Hepatic stellate cell (primary cell): Measurements from ENCODE around the gene HMGXB3.
A peak's percentile ranks its signal among the peaks of the same experiment; 100 is the strongest.
"Not testable (repeated sequence)": the region's sequence is repeated elsewhere in the genome, so short reads cannot be mapped to it uniquely, and the experiment has no call there.

Source experiments
- DNase-seq: peaks from one replicate; pipeline ENCODE4 v3.0.0; 2011; ENCODE audit warnings: low spot score

Gene HMGXB3

DNA sequence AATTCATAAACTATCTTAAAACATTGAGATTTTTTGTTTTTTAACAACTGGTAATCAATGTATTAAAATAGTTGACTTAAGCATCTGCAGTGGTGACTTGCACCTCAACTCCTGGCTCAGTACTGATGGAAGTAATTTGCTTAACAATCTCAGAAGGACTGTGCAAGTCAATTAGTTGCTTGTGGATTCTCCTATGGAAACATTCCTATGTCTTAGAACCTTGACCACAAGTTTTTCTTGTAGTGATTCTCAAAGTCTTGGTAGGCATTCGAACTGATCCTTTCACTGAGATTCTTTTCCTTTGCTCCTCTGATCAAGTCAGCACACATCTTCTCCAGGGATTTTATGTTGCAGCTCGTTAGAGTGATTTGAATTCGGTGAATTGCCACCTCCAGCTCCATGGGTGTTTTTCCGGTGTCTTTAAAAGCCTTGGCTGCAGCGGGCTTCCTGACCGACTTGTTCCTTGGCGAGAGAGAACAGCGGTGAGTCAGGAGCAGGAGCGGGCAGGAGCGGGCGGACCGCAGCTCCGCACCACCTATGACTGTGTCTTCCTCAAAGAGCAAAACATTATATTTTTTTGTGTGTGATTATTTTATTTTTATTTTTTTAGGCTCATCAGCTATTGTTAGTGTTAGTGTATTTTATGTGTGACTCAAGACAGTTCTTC, 21.1 kb downstream of the HMGXB3 start:
- no peak for DNase-seq

DNA sequence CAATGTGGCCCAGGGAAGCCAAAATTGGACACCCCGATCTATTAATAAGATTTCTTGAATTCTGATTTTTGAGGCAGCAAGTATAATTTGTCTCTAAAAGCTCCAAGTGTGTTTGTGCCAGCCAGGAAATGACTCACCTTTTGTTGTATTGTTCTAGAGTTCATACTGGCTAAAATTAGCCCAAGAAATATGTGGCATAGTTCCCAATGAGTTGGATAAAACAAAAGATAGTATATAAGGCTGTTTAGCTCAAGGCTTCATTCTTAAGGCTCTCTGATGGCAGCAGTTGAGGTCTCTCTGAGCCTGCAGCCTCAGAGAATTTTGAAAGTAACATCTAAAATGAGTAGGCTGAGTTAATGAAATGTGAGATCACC, 21.6 kb downstream of the HMGXB3 start:
- DNase-seq, result no peak

DNA sequence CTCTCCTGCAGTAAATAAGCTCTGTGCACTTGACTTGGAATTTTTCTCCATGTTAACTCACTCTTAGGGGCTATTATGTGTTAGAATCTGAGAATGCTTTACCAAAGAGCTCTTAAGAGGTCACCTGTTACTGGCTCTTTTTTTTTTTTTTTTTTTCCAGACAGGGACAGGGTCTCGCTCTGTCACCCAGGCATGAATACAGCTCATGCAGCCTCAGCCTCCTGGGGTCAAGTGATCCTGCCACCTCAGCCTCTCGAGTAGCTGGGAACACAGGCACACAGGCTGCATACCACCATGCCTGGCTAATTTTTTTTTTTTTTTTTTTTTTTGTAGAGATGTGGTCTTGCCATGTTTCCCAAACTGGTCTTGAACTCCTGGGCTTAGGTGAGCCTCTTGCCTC, 22.1 kb downstream of the HMGXB3 start:
- no peak for DNase-seq

DNA sequence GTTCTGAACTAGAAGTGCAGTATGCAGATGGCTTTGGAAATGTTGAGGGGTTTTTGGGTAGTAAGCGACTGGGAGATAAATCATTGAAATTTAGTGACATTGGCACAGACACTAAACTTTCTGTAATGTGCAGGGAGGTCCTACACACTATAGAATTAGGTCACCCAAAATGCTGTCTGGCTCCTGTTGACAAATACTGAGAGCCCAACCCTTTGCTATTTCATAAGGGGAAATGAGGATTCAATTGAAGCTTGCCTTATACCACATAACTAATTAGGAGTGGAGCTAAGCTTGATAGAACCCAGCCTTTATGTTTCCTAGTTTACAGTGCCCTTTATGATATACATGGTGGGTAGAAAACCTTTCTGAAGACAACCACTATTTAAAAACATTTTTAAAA, 22.6 kb downstream of the HMGXB3 start:
- DNase-seq, result no peak

DNA sequence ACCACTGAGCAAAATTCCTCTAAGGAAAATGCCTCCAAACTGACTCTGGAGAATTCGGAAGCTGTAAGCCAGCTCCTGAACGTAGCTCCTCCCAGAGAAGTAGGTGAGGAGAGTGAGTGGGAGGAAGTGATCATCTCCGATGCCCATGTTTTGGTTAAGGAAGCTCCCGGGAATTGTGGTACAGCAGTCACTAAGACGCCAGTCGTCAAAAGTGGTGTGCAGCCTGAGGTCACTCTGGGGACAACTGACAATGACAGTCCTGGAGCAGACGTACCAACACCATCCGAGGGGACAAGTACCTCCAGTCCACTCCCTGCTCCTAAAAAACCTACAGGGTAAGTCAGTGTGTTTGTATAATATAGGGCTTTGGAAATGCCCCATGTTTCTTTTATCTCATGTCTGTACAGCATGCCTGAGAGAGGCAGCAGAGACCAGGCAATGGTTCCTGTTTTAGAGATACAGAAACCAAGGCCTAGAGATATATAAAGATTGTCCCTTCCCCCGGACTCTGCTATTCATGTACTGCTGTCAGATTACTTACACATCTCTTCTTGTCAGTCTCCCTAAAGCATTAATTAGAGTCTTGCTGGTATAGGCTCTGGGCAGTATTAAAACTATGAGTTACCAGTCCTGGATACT, 23.9 kb downstream of the HMGXB3 start:
- no peak for DNase-seq

DNA sequence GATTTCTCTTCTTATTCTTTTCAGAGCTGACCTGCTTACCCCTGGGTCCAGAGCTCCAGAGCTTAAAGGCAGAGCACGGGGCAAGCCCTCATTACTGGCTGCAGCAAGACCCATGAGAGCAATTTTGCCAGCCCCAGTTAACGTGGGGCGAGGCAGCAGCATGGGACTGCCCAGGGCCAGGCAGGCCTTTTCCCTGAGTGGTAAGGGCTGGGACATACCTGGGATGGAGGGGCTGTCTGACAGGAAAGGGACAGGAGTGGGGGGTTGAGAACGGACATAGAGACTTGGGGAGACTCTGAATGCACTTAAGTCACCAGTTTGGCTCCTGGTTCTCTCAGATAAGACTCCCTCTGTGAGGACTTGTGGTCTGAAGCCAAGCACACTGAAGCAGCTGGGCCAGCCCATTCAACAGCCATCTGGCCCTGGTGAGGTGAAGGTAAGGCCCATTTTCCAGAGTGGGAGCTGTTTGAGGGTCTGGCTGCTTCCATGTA, 26.2 kb downstream of the HMGXB3 start:
- DNase-seq, result no peak

DNA sequence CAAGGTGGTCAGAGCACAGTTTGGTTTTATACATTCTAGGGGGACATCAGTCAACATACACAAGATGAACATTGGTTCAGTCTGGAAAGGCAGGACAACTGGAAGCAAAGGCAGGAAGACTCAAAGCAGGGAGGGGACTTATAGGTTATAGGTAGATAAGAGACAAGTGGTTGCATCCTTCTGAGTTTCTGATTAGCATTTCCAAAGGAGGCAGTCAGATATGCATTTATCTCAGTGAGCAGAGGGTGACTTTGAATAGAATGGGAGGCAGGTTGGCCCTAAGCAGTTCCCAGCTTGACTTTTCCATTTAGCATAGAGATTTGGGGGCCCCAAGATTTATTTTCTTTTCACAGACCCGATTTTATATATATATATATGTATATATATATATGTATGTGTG, 27.5 kb downstream of the HMGXB3 start:
- DNase-seq, result not testable (repeated sequence)

DNA sequence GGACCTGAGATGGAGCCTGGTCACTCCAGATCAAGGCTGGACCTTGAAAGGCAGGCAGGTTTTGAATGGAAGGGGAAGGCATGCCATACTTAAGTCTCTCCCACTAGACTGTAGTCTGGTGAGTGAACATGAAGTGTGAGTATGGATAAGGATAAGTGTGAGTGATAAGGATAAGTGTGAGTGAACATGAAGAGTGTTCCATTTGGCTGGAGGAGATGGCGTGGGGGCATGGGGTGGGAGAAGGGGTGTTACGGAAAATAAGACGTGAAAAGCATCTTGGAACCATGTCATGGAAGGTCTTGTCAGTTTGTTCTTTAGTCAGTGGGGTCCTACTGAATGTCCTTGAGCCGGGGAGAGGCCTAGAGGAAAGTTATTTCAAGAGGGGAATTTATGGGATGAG, 32.8 kb downstream of the HMGXB3 start:
- DNase-seq, result no peak

DNA sequence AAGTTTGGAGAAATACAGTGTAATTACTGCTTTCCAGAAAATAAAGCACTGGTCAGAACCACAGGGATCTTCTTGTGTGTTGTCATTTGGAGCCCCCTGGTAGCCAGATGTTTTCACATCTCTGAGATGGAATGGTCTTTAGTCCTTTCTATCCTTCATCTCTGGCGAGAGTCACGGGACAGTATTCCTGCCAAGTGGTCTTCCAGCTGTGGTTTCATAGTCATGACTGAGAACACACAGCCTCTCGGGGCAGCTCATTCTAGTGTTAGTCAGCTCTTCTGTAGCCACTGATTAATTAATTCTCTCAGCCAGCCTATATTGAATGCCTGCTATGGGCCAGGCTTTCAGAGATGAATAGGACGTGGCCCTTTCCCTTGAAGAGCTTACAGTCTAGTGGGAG, 34.1 kb downstream of the HMGXB3 start:
- no peak for DNase-seq

DNA sequence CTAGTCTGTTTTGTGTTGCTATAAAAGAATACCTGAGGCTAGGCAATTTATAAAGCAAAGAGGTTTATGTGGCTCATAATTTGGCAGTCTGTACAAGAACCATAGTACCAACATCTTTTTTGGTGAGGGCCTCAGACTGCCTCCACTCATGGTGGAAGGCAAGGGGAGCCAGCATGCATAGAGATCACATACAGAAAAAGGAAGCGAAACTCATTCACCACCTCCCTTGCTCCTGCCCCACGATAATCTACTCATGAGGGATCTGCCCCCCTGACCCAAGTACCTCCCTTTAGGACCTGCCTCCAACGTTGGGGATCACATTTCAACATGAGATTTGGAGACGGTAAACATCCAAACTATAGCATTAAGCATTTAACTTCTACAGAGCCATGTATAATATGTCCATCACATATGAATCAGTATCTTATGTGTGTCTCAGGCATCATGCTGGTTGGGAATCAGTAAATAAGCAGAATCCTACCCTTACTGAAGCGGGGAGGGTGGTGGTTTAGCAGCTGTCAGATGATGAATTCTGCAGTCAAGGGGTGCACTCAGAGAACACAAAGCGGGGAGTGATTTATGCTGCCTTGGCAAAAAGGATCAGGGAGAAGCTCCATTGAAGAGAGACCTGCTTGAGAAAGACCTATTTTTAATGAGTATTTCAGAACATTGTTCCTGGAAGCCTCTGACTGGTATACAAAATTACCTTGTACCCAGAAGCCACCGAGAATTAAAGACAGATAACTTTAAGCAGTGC, 34.8 kb downstream of the HMGXB3 start:
- no peak for DNase-seq

DNA sequence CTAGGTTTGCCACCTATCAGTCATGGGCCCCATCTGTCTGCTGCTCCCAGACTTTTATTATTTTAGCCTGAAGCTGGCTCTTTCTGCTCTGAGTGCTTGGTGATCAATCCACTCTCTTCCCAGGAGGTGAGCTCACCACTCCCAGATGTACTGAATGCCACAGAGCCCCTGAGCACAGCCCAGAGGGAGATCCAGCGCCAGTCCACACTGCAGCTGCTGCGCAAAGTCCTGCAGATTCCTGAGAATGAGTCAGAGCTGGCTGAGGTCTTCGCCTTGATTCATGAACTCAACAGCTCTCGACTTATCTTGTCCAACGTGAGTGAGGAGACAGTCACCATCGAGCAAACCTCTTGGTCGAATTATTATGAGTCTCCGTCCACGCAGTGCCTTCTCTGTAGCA, 36.0 kb downstream of the HMGXB3 start:
- DNase-seq, result peak; percentile 91

DNA sequence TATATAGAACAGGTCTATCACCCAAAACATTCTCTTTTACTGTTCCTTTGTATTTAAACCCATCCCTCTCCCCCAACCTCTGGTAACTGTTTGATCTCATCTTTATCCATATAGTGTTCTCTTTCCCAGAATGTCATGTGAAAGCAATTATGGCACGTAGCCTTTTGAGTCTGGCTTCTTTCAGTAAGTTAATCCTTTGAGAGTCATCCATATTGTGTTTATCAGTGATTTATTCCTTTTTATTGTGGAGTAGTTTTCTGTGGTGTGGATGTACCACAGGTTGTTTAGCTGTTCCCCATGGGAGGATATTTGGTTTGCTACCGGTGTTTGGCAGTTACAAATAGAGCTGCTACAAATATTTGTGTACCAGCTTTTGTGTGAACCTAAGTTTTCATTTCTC, 38.0 kb downstream of the HMGXB3 start:
- DNase-seq, result no peak

DNA sequence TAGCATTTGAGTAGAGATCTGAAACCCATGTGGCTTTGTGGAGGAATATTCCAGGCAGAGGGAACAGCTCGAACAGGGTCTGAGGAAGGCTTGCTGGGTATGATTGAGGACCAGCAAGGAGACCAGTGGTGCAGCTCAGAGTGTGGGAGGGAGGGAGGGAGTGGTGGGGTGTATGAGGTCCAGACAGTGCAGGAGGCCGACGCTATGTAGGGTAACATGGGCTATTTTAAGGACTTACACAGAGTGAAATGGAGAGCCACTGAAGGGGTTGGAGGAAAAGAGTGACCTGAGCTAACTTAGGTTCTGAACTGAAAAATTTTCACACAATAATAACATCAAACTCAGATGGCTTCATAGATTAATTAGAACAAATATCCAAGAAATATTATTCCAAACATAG, 41.9 kb downstream of the HMGXB3 start:
- no peak for DNase-seq

DNA sequence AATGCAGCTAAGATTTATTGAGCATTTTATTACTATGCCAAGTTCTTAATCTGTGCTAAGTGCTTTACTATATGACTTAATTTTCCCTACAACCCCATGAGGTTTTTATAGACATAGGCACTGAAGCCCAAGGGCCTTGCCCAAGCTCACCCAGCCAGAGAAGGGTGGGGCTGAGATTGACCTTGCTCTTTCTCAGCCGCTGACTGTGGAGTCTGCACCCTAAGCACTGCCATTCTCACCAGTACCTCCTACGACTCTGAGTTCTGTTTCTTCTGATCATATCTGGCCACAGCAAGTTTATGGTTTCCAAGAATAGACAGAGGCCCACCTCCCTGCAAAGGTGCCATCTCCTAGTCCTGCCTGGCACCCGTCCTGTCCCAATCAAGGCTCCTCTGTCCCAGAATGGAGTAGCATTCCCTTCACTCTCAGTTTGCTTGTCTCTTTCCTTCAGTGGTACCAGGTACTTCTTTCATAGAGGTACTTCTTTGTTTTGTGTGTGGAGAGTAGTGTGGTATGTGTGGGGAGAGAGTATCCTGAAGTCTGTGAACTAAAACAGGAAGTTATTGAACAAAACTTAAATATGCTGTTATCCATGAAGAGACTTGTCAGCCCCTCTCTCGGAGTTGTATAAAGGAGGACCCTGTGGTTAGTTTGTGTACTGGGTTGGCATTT, 43.3 kb downstream of the HMGXB3 start:
- DNase-seq, result no peak

DNA sequence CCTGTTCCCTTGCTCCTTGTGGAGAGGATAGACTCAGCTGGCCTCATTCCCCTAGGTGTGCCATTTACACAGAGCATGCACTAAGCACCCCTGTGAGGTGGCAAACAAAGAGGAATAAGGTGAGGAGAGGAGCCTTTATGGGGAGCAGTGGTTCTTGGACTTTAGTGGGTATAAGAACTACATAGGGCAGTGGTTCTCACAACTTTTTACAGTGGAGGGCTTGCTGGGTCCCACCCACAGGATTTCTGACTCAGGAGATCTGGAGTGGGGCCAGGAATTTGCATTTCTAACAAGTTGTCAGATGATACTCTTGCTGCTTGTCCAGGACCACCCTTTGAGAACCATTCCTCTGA, 43.8 kb downstream of the HMGXB3 start:
- DNase-seq, result no peak

DNA sequence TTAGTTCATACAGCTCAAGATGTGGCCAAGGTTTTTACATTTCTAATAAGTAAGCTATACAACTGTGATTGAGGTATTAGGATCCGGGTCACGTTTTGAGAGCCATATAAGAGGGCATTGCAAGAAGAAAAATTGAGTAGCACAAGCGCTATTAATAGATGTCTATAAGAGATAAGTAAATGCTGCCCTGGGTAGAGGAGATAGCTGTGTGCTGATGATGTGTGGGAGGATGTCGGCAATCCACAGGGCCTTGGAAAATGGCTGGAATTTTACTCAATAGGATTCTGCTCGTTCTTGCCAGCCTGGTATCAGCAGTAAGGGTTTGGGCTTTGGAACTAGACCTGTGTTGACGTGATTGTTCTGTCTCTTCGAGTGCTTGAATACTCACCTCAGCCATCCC, 44.2 kb downstream of the HMGXB3 start:
- no peak for DNase-seq

DNA sequence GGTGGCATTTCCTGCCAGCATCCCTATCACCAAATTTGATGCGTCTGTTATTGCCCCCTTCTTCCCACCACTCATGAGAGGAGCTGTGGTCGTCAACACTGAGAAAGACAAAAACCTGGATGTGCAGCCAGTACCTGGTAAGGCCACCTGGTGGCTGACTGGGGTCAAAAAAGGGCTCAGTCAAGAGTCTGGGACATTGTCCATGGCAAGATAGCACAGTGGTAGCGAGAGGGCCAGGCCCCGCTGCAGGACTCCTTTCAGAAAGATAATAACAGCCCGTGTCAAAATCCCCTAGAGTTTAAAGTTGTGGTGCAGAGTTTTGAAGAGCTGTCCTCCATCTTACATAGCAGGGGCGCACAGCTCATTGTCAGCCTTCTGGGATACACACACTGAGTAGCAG, 45.0 kb downstream of the HMGXB3 start:
- no peak for DNase-seq

DNA sequence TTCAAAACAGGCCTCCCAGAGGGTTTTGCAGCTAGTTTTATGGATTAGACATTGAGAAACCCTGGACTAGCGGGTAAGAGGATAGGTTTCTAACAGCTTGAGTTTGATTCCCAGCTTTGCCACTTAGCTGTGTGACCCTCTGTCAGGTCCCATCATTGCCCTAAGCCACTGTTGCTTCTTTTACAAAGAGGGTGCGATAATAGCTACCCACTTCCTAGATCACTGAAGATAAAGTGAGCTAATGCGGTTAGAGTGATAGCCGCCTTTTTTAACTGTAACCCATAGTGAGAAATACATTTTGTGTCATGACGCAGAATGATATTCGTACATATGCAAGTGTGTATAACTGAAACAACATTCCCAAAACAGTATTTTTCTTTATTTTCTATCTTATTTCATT, 45.5 kb downstream of the HMGXB3 start:
- DNase-seq, result no peak

DNA sequence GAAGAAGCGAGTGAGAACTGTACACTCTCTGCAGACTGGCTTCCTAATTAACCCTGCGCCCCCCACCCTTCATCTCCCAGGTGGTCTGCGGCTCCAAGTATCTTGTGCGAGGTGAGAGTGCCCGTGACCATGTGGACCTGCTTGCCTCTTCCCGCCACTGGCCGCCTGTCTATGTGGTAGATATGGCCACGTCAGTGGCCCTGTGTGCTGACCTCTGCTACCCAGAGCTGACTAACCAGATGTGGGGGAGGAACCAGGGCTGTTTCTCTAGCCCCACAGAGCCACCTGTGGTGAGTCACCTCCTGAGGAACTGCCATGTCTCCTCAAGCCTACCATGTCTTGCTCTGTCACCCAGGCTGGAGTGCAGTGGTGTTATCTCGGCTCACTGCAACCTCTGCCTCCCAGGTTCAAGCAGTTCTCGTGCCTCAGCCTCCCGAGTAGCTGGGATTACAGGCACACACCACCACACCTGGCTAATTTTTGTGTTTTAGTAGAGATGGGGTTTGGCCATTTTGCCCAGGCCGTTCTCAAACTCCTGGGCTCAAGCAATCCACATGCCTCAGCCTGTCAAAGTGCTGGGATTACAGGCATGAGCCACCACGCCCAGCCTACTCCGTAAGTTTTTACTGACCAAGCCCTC, 49.8 kb downstream of the HMGXB3 start:
- peak; percentile 65 for DNase-seq

DNA sequence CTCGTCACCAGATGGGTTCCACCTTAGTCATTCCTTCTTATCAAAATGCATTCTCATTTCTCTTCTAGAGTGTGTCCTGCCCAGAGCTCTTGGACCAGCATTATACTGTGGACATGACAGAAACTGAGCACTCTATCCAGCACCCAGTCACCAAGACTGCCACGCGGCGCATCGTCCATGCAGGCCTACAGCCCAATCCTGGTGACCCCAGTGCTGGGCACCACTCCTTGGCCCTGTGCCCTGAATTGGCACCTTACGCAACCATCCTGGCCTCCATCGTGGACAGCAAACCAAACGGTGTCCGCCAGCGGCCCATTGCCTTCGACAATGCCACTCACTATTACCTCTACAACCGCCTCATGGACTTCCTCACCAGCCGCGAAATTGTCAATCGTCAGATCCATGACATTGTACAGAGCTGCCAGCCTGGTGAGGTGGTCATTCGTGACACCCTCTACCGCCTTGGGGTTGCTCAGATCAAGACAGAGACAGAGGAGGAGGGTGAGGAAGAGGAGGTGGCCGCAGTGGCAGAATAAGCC, 51.2 kb downstream of the HMGXB3 start:
- no peak for DNase-seq

DNA sequence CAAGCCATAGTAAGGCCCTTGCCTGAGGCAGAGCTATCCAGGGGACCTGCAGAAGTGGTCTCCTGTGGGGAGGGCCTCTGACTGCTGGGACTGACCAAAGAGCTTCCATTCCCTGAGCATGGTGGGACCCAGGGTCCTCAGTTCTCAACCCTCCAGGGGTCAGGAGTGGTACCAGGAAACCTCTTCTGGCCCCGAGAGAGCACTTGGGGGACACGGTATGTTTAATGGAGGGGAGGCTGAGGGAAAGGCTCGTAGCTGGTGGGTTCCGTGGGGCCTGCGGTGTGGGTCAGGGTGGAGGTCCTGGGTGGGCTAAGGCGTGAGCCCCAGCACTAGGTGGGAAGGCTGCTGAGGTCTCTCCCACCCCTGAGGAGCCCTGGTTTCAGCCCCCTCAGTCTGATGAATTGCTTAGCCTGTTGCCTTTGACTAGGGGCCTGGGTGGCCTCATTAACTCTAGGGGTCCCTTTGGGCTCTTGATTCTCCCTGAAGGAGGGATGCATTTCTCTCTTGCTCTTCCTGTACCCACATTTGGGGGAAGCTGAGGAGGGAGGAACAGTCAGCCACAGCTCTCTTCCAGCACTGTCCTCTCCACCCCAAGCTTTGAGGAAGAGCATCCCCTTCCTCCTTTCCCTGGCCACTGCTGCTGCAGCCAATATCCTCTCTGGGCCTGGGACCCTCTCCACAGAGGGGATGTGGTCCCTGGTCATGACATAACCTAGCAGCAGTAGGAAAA, 51.9 kb downstream of the HMGXB3 start:
- no peak for DNase-seq
